Colonic mucosa (tissue), 2 donors: ENCODE data around the gene FLACC1. TPM values are rescaled to one million over a fixed set of nuclear protein-coding genes. Genes with fewer than 3 reads are reported as not detected.

Experiments
- total RNA-seq, 2 donors: library from RNA; stranded (reverse); fragmentation: NEBNext Ultra II Directional in 1 of 2; extraction: Animal tissue kit (Norgen Biotek cat#: 25700) in 1 of 2; gene quantifications; one replicate each; pipeline ENCODE4 v1.2.1, GENCODE V29; 2021
- donor health status: DM: no; HTN: no; CAD: no.
- donor health status: DM: no; HTN: no; CAD: no.

FLACC1 gene
- total RNA-seq, 2 donors from 2014 or later, result 0.32 to 2.1 TPM

Other genes starting within 250 kb of the FLACC1 start
- 100 to 1,000 TPM in 1 of 2 donors, 10 to 100 TPM in 1; 90.1 to 126 TPM for gene CFLAR, start 241.2 kb downstream of the FLACC1 start, total RNA-seq
- 10 to 100 TPM; 28.0 to 52.3 TPM for gene CASP10, start 174.2 kb downstream of the FLACC1 start, total RNA-seq
- 10 to 100 TPM; 25.5 to 31.9 TPM for gene CASP8, start 96.8 kb downstream of the FLACC1 start, total RNA-seq
- gene TRAK2, start 94.1 kb upstream of the FLACC1 start, total RNA-seq, result 10 to 100 TPM; 40.0 to 50.3 TPM
- gene STRADB, start 94.4 kb upstream of the FLACC1 start, total RNA-seq, result 10 to 100 TPM; 50.0 to 50.9 TPM